ENCODE measurements around the gene RTP3. TPM values are rescaled to one million over a fixed set of nuclear protein-coding genes. Genes with fewer than 3 reads are reported as not detected.

RTP3 gene
- total and polyA plus RNA-seq, 4 donors, result 1.0 to 61.7 (median 26.6) TPM

- DNase-seq (ENCODE audit: low spot score), result no peak
- WGBS, result 86% methylated on average over 5 of the region's 5 CpGs
- H3K27me3 ChIP-seq (ENCODE audit: control insufficient read depth in 4 of 4, insufficient read depth in 4 of 4, low read length in 3 of 4), result no peaks in the 10 kb centered on the region
- H3K36me3 ChIP-seq (ENCODE audit: control insufficient read depth in 4 of 4, insufficient read depth in 3 of 4, low read depth in 1 of 4, low read length in 3 of 4), result no peaks in the 10 kb centered on the region
- H3K9me3 ChIP-seq (ENCODE audit: control insufficient read depth in 4 of 4, low read length in 3 of 4), result no peaks in the 10 kb centered on the region
- no peak overlapping the region for H3K9ac ChIP-seq (ENCODE audit: low read depth in 1 of 2, low read length in 2 of 2)
- no peak overlapping the region for H3K27ac ChIP-seq (ENCODE audit: low read depth in 1 of 2, low read length in 2 of 2)
- no peaks in the 10 kb centered on the region for H3K4me1 ChIP-seq (ENCODE audit: control insufficient read depth in 4 of 4, insufficient read depth in 4 of 4, low read length in 3 of 4)
- TF ChIP-seq SP1 (IDR thresholded peaks at IDR 0.05) (no peak), RXRA (IDR thresholded peaks at IDR 0.05) (no peak), GABPA (IDR thresholded peaks at IDR 0.05 in 1 of 2, conservative IDR thresholded peaks at IDR 0.05 in 1 of 2) (no peak)
- TF ChIP-seq, protein P1, sequence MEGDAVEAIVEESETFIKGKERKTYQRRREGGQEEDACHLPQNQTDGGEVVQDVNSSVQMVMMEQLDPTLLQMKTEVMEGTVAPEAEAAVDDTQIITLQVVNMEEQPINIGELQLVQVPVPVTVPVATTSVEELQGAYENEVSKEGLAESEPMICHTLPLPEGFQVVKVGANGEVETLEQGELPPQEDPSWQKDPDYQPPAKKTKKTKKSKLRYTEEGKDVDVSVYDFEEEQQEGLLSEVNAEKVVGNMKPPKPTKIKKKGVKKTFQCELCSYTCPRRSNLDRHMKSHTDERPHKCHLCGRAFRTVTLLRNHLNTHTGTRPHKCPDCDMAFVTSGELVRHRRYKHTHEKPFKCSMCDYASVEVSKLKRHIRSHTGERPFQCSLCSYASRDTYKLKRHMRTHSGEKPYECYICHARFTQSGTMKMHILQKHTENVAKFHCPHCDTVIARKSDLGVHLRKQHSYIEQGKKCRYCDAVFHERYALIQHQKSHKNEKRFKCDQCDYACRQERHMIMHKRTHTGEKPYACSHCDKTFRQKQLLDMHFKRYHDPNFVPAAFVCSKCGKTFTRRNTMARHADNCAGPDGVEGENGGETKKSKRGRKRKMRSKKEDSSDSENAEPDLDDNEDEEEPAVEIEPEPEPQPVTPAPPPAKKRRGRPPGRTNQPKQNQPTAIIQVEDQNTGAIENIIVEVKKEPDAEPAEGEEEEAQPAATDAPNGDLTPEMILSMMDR (IDR thresholded peaks at IDR 0.05; ENCODE audit: low read depth, low read length, missing input control), result no peak
- H3K4me3 ChIP-seq (ENCODE audit: low read depth in 1 of 3, low read length in 3 of 3), result no peak overlapping the region
These were observed 18.1 kb upstream of the RTP3 start for GRCh38 chr3:46479696-46480095.

GRCh38 chr3:46480491-46481195 is 17.1 kb upstream of the RTP3 start:
- WGBS, result 86% methylated on average over 6 of the region's 6 CpGs
- DNase-seq (ENCODE audit: low spot score), result no peak
- no peak for TF ChIP-seq TAF1 (conservative IDR thresholded peaks at IDR 0.05)
- TF ChIP-seq EGR1 (IDR thresholded peaks at IDR 0.05; ENCODE audit: low read depth in 2 of 2), result no peak
- TF ChIP-seq ZBTB33 (IDR thresholded peaks at IDR 0.05), result no peak
- H3K36me3 ChIP-seq (ENCODE audit: control insufficient read depth in 4 of 4, insufficient read depth in 3 of 4, low read depth in 1 of 4, low read length in 3 of 4), result no peaks in the 10 kb centered on the region
- no peak overlapping the region for H3K4me3 ChIP-seq (ENCODE audit: low read depth in 1 of 3, low read length in 3 of 3)
- no peak overlapping the region for H3K9ac ChIP-seq (ENCODE audit: low read depth in 1 of 2, low read length in 2 of 2)
- no peaks in the 10 kb centered on the region for H3K27me3 ChIP-seq (ENCODE audit: control insufficient read depth in 4 of 4, insufficient read depth in 4 of 4, low read length in 3 of 4)
- H3K9me3 ChIP-seq (ENCODE audit: control insufficient read depth in 4 of 4, low read length in 3 of 4), result no peaks in the 10 kb centered on the region
- no peak overlapping the region for H3K27ac ChIP-seq (ENCODE audit: low read depth in 1 of 2, low read length in 2 of 2)
- H3K4me1 ChIP-seq (ENCODE audit: control insufficient read depth in 4 of 4, insufficient read depth in 4 of 4, low read length in 3 of 4), result no peaks in the 10 kb centered on the region

GRCh38 chr3:46481636-46482035 is 16.1 kb upstream of the RTP3 start:
- H3K27ac ChIP-seq (ENCODE audit: low read depth in 1 of 2, low read length in 2 of 2), result no peak overlapping the region
- no peak overlapping the region for H3K4me3 ChIP-seq (ENCODE audit: low read depth in 1 of 3, low read length in 3 of 3)
- no peak overlapping the region for H3K9ac ChIP-seq (ENCODE audit: low read depth in 1 of 2, low read length in 2 of 2)
- no peaks in the 10 kb centered on the region for H3K27me3 ChIP-seq (ENCODE audit: control insufficient read depth in 4 of 4, insufficient read depth in 4 of 4, low read length in 3 of 4)
- 93% methylated on average over 4 of the region's 4 CpGs for WGBS
- no peaks in the 10 kb centered on the region for H3K4me1 ChIP-seq (ENCODE audit: control insufficient read depth in 4 of 4, insufficient read depth in 4 of 4, low read length in 3 of 4)
- DNase-seq (ENCODE audit: low spot score), result no peak
- no peaks in the 10 kb centered on the region for H3K36me3 ChIP-seq (ENCODE audit: control insufficient read depth in 4 of 4, insufficient read depth in 3 of 4, low read depth in 1 of 4, low read length in 3 of 4)
- no peaks in the 10 kb centered on the region for H3K9me3 ChIP-seq (ENCODE audit: control insufficient read depth in 4 of 4, low read length in 3 of 4)
- TF ChIP-seq JUND (IDR thresholded peaks at IDR 0.05), result no peak
- TF ChIP-seq REST (IDR thresholded peaks at IDR 0.05), result no peak
- no peak for TF ChIP-seq FOXA2 (IDR thresholded peaks at IDR 0.05)
- no peak for TF ChIP-seq FOXA1 (IDR thresholded peaks at IDR 0.05)
- no peak for TF ChIP-seq HNF4A (conservative IDR thresholded peaks at IDR 0.05)
- no peak for TF ChIP-seq NR2F2 (IDR thresholded peaks at IDR 0.05)
- TF ChIP-seq GABPA (IDR thresholded peaks at IDR 0.05 in 1 of 2, conservative IDR thresholded peaks at IDR 0.05 in 1 of 2), result no peak
- no peak for TF ChIP-seq YY1 (IDR thresholded peaks at IDR 0.05)
- TF ChIP-seq ATF3 (IDR thresholded peaks at IDR 0.05), result no peak

All from liver (tissue), 9 donors.